Pancreas (tissue), 10 donors: ENCODE data around the gene ETHE1. TPM values are rescaled to one million over a fixed set of nuclear protein-coding genes. Genes with fewer than 3 reads are reported as not detected.

Experiments
- ATAC-seq, 4 donors: fragments of 200-7000 bp; cut with Tn5 transposase; one replicate each; pipeline versions ENCODE4 v1.8.0 to v1.9.1; 2020; ENCODE audit warnings: mild to moderate bottlenecking in 4 of 4, moderate library complexity in 4 of 4
- DNase-seq, 6 donors: peaks; one replicate each; pipeline ENCODE4 v3.0.0-alpha.2; 2020
- FAIRE-seq: peaks from 2 replicates; lab custom pipeline; 2012; peaks lifted over from hg19 to GRCh38; lab: Jason Lieb, UNC
- H3K27ac ChIP-seq, 4 donors: fragments of 200-600 bp; sonication (generic); 1 replicate in 3 of 4; 2 replicates in 1 of 4; pipeline versions ENCODE4 v1.5.0 to v1.8.0; 2020
- H3K27me3 ChIP-seq, 4 donors: fragments of 200-600 bp; one replicate each; pipeline ENCODE4 v1.8.0; 2021
- H3K36me3 ChIP-seq, 3 donors: fragments of 200-600 bp; sonication (generic) in 1 of 3; one replicate each; pipeline versions ENCODE4 v1.5.0 to v1.8.0; 2020 to 2021
- H3K4me1 ChIP-seq, 3 donors: fragments of 200-600 bp; one replicate each; pipeline ENCODE4 v1.8.0; 2021
- H3K4me3 ChIP-seq, 4 donors: fragments of 200-600 bp; sonication (generic) in 2 of 4; one replicate each; pipeline versions ENCODE4 v1.5.0 to v1.8.0; 2020 to 2021
- H3K9me3 ChIP-seq, 4 donors: fragments of 200-600 bp; one replicate each; pipeline ENCODE4 v1.8.0; 2021
- CTCF ChIP-seq, 4 donors: fragments of 200-600 bp; sonication (generic) in 3 of 4; IDR thresholded peaks; one replicate each; pipeline versions ENCODE4 v1.5.0 to v1.8.0; 2021; ENCODE audit warnings: antibody characterized with exemption in 4 of 4
- WGBS, 2 donors: extraction: QIAGEN DNeasy Blood & Tissue Kit; methylation state at CpG; one replicate each; pipeline ENCODE4 v1.1.7; 2013; 5-methylcytosine and 5-hydroxymethylcytosine counted together
- intact Hi-C, 3 donors: fragments of 100-400 bp; cut with DNase I; formaldehyde crosslinking; loops; one replicate each; pipeline versions ENCODE4 v1.11.1 to v1.14.2; 2022
- polyA plus RNA-seq, 2 donors: library from polyadenylated mRNA; stranded (reverse); fragments of 200-250 nt; gene quantifications; one replicate each; pipeline ENCODE4 v1.2.3, GENCODE V29; 2013
- total RNA-seq, 6 donors: library from RNA; stranded (reverse); fragmentation: NEBNext Ultra II Directional in 4 of 6; extraction: Animal tissue kit (Norgen Biotek cat#: 25700) in 4 of 6; gene quantifications; one replicate each; pipeline versions ENCODE4 v1.2.1 to v1.2.4, GENCODE V29; 2021 to 2023
- donor health status: healthy with polysubstance abuse.
- donor health status: DM: no; HTN: no; CAD: no; lungs with moderate emphysema.
- donor health status: DM: no; HTN: no; CAD: no.
- donor health status: control.
- donor health status: control.
- donor health status: Bipolar disorder and iron deficiency.
- donor health status: DM: yes; HTN: yes; CAD: no.
- donor health status: DM: no; HTN: no; CAD: no.
- donor health status: DM: no; HTN: no; CAD: no.
- donor health status: DM: yes; HTN: yes; CAD: no.

The ETHE1 gene
- total and polyA plus RNA-seq, 8 donors = 8.7 to 21.3 (median 15.9) TPM

- ATAC-seq (peak; percentile 97 to 99 (median 98)), FAIRE-seq (no peak), DNase-seq (peak; percentile 97 to 100 (median 98))
- peaks cover 0 to 2% (median 0%) of the 10 kb centered on the region in 3 donors for H3K36me3 ChIP-seq
- WGBS, 2 donors = 1% methylated on average over 59 to 64 of the region's 64 CpGs
- H3K4me3 ChIP-seq = peak overlapping the region; percentile 23 to 79 (median 48)
- TF ChIP-seq CTCF (IDR thresholded peaks at IDR 0.05) = no peak
- H3K27ac ChIP-seq = peak overlapping the region; percentile 56 to 88 (median 74)
- H3K4me1 ChIP-seq = peaks cover 0 to 4% (median 0%) of the 10 kb centered on the region in 3 donors
- no peaks in the 10 kb centered on the region for H3K9me3 ChIP-seq
- intact Hi-C loops = no loop called here
- H3K27me3 ChIP-seq = no peaks in the 10 kb centered on the region
Observed at GRCh38 chr19:43503501-43504425, 23.2 kb downstream of the ETHE1 start.

- WGBS, 2 donors = 93 to 94% methylated on average over 21 to 23 of the region's 23 CpGs
- no peak overlapping the region for H3K27ac ChIP-seq
- no peak overlapping the region for H3K4me3 ChIP-seq
- DNase-seq (no peak), ATAC-seq (no peak), FAIRE-seq (no peak)
- no peak for TF ChIP-seq CTCF (IDR thresholded peaks at IDR 0.05)
- H3K27me3 ChIP-seq = no peaks in the 10 kb centered on the region
- H3K4me1 ChIP-seq = peaks cover 0 to 4% (median 0%) of the 10 kb centered on the region in 3 donors
- no peaks in the 10 kb centered on the region for H3K36me3 ChIP-seq
- no peaks in the 10 kb centered on the region for H3K9me3 ChIP-seq
- intact Hi-C loops = no loop called here
Observed at GRCh38 chr19:43502419-43502976, 24.5 kb downstream of the ETHE1 start.

- no peak for DNase-seq
- no peak for TF ChIP-seq CTCF (IDR thresholded peaks at IDR 0.05)
- Histone ChIP-seq H3K4me3 (no peak overlapping the region), H3K36me3 (peaks cover 0 to 2% (median 0%) of the 10 kb centered on the region in 3 donors), H3K4me1 (peaks cover 0 to 4% (median 0%) of the 10 kb centered on the region in 3 donors), H3K9me3 (no peaks in the 10 kb centered on the region), H3K27ac (no peak overlapping the region), H3K27me3 (no peaks in the 10 kb centered on the region)
- no peak for FAIRE-seq
- ATAC-seq = no peak
- WGBS, 2 donors = 88 to 90% methylated on average over 43 of the region's 43 CpGs
- intact Hi-C loops = no loop called here
Observed at GRCh38 chr19:43501661-43502418, 25.2 kb downstream of the ETHE1 start.

GRCh38 chr19:43499042-43499441, 28.0 kb downstream of the ETHE1 start:
- DNase-seq (no peak), ATAC-seq (no peak), FAIRE-seq (no peak)
- Histone ChIP-seq H3K27me3 (no peaks in the 10 kb centered on the region), H3K36me3 (peaks cover 0 to 5% (median 2%) of the 10 kb centered on the region in 3 donors), H3K9me3 (no peaks in the 10 kb centered on the region), H3K27ac (no peak overlapping the region), H3K4me1 (peaks cover 0 to 4% (median 0%) of the 10 kb centered on the region in 3 donors), H3K4me3 (no peak overlapping the region)
- intact Hi-C loops = no loop called here
- 65 to 66% methylated on average over 3 of the region's 3 CpGs for WGBS, 2 donors
- TF ChIP-seq CTCF (IDR thresholded peaks at IDR 0.05) = no peak
